ENCODE measurements around the gene NDUFS2. TPM values are rescaled to one million over a fixed set of nuclear protein-coding genes. Genes with fewer than 3 reads are reported as not detected.

Gene NDUFS2
- total and polyA plus RNA-seq, 2 of the 8 experiments (the other 6 are each of a cell fraction or from before 2014, with no cell fraction given) = 95.1 to 113 TPM

GRCh38 chr1:161163793-161164192 is 38.4 kb upstream of the NDUFS2 start:
- H2AFZ ChIP-seq (ENCODE audit: low read length) = no peak overlapping the region
- no peak overlapping the region for H2BK5ac ChIP-seq (ENCODE audit: low read depth, low read length)
- no peak overlapping the region for H2BK12ac ChIP-seq (ENCODE audit: low read depth, low read length)
- no peak for FAIRE-seq
- no peaks in the 10 kb centered on the region; a peak in 1 of 4 replicates for H3K79me2 ChIP-seq (ENCODE audit: control insufficient read depth in 1 of 2, insufficient read depth in 2 of 2, low read length in 2 of 2)
- WGBS, 2 experiments (ENCODE audit: extremely low coverage in 1 of 2, insufficient coverage in 1 of 2, insufficient read length in 1 of 2, insufficient replicate concordance in 2 of 2, low coverage in 1 of 2, low lambda C conversion rate in 2 of 2, missing lambda C conversion rate in 1 of 2) = 99% methylated on average over 5 of the region's 5 CpGs; no CpG with 5 or more reads in 1 of the 2 experiments
- H2BK15ac ChIP-seq (ENCODE audit: low read length) = no peak overlapping the region
- H4K5ac ChIP-seq (ENCODE audit: insufficient read length, low read depth, low read length) = no peak overlapping the region
- ChIA-PET POLR2A (ENCODE audit: partially characterized antibody) (interaction anchor here (0.7 kb wide), 1 partner anchor 51 kb away, joined by 3 read pairs; no protein-coding TSS in a partner anchor), CTCF (ENCODE audit: partially characterized antibody) (interaction anchor here (0.9 to 5.3 kb wide), 4 partner anchors 9 to 219 kb away, joined by 3 to 32 read pairs (median 28); partner anchors contain the start of genes B4GALT3 and UFC1)
- no peaks in the 10 kb centered on the region; the same call in 1 of the 2 replicates for H3K79me1 ChIP-seq (ENCODE audit: low read depth, low read length)
- H3K56ac ChIP-seq (replicated peaks; ENCODE audit: insufficient read length, low read depth, low read length) = no peak overlapping the region
- no peaks in the 10 kb centered on the region for H3K9me3 ChIP-seq (ENCODE audit: insufficient read depth in 2 of 2, low read depth in 1 of 2, low read length in 1 of 2)
- H4K20me1 ChIP-seq (replicated peaks in 1 of 2; ENCODE audit: control insufficient read depth in 1 of 2, insufficient read depth in 2 of 2, low read length in 2 of 2) = no peaks in the 10 kb centered on the region
- no peak overlapping the region for H3K4me2 ChIP-seq (ENCODE audit: insufficient read depth in 1 of 2, low read depth in 2 of 2, low read length in 2 of 2)
- no peak overlapping the region for H2BK20ac ChIP-seq (ENCODE audit: low read length)
- no peak overlapping the region for H2BK120ac ChIP-seq (replicated peaks; ENCODE audit: low read depth, low read length)
- H3K18ac ChIP-seq (ENCODE audit: extremely low read depth, low read length) = no peak overlapping the region
- H3K23ac ChIP-seq (ENCODE audit: insufficient read length) = no peak overlapping the region
- no peak for DNase-seq (ENCODE audit: low read depth in 1 of 2, low spot score in 2 of 2)
- H3K27me3 ChIP-seq (replicated peaks in 1 of 4; ENCODE audit: control insufficient read depth in 3 of 4, extremely low read depth in 1 of 4, insufficient read depth in 3 of 4, low read length in 3 of 4) = no peaks in the 10 kb centered on the region
- H3K9ac ChIP-seq (replicated peaks in 1 of 4; ENCODE audit: extremely low read depth in 1 of 4, low read depth in 3 of 4, low read length in 3 of 4) = no peak overlapping the region
- H3K23me2 ChIP-seq (ENCODE audit: low read depth, low read length) = peaks cover 17% of the 10 kb centered on the region
- H3K36me3 ChIP-seq (ENCODE audit: control insufficient read depth in 2 of 4, insufficient read depth in 4 of 4, low read length in 3 of 4) = peaks cover 0 to 3% (median under 1%) of the 10 kb centered on the region in 4 experiments; a peak in 1 of 8 replicates
- H2AK5ac ChIP-seq (ENCODE audit: low read depth, low read length) = no peak overlapping the region
- no peak overlapping the region for H3K4ac ChIP-seq (replicated peaks; ENCODE audit: insufficient read length, low read depth, low read length)
- no peak overlapping the region for H3K4me3 ChIP-seq (ENCODE audit: extremely low read depth in 1 of 4, insufficient read depth in 2 of 4, low read depth in 3 of 4, low read length in 4 of 4)
- H4K91ac ChIP-seq (replicated peaks; ENCODE audit: insufficient read length, low read length) = no peak overlapping the region
- no peak overlapping the region for H4K8ac ChIP-seq (ENCODE audit: extremely low read depth, insufficient read depth, low read length)
- H3K27ac ChIP-seq (ENCODE audit: low read depth, low read length) = no peak overlapping the region
- peaks cover 0 to 16% (median 8%) of the 10 kb centered on the region in 4 experiments; a peak in 4 of 7 replicates for H3K4me1 ChIP-seq (replicated peaks in 1 of 4; ENCODE audit: control insufficient read depth in 3 of 4, insufficient read depth in 4 of 4, low read length in 3 of 4)
- H3K14ac ChIP-seq (ENCODE audit: insufficient read length) = no peak overlapping the region

Measured in H1 (cell line).